CD4-positive, alpha-beta memory T cell (primary cell): Measurements from ENCODE around the gene IRAK2. TPM values are rescaled to one million over a fixed set of nuclear protein-coding genes. Genes with fewer than 3 reads are reported as not detected.

Experiments
- CTCF ChIA-PET: fragments of 350-600 bp; sonication (Branson Sonifier 250); formaldehyde crosslinking; loops from one replicate; lab custom pipeline; 2021; ENCODE audit warnings: inconsistent platforms; ENCODE audit not compliant: partially characterized antibody; lab: Charles Lee
- POLR2A ChIA-PET: fragments of 350-600 bp; sonication (Branson Sonifier 250); formaldehyde crosslinking; loops from one replicate; lab custom pipeline; 2021; ENCODE audit not compliant: partially characterized antibody; lab: Charles Lee
- DNase-seq, 5 donors: peaks; one replicate each; pipeline versions ENCODE4 v3.0.0 to v3.0.0-alpha.2; 2020 to 2022; ENCODE audit warnings: mixed read lengths in 1 of 5
- H3K27ac ChIP-seq: one replicate; pipeline ENCODE4 v1.7.0; 2013; ENCODE audit warnings: low read depth, low read length
- H3K27me3 ChIP-seq: 2 replicates; pipeline ENCODE4 v1.7.0; 2013; ENCODE audit warnings: mild to moderate bottlenecking, low read length, moderate library complexity; ENCODE audit not compliant: insufficient read depth
- H3K36me3 ChIP-seq: 2 replicates; pipeline ENCODE4 v1.7.0; 2013; ENCODE audit warnings: mild to moderate bottlenecking, low read length, moderate library complexity; ENCODE audit not compliant: insufficient read depth
- H3K4me1 ChIP-seq: 2 replicates; pipeline ENCODE4 v1.7.0; 2013; ENCODE audit warnings: mild to moderate bottlenecking, low read length, moderate library complexity; ENCODE audit not compliant: insufficient read depth
- H3K4me3 ChIP-seq, 2 donors: one replicate each; pipeline ENCODE4 v1.7.0; 2013; ENCODE audit warnings: low read length in 2 of 2, mild to moderate bottlenecking in 1 of 2
- H3K9me3 ChIP-seq, 2 donors: one replicate each; pipeline ENCODE4 v1.7.0; 2013; ENCODE audit warnings: low read length in 2 of 2, control low read depth in 1 of 2; ENCODE audit not compliant: control insufficient read depth in 1 of 2
- H3K27ac Mint-ChIP-seq, 7 donors: one replicate each; pipeline ENCODE4 v1.8.0; 2020 to 2021; ENCODE audit warnings: mixed read lengths in 7 of 7, mild to moderate bottlenecking in 6 of 7, inconsistent platforms in 3 of 7, moderate library complexity in 3 of 7
- H3K27me3 Mint-ChIP-seq, 2 donors: one replicate each; pipeline ENCODE4 v1.8.0; 2020 to 2021; ENCODE audit warnings: mixed read lengths in 2 of 2
- H3K36me3 Mint-ChIP-seq, 2 donors: one replicate each; pipeline ENCODE4 v1.8.0; 2020 to 2021; ENCODE audit warnings: mixed read lengths in 2 of 2, inconsistent platforms in 1 of 2, mild to moderate bottlenecking in 1 of 2
- H3K4me1 Mint-ChIP-seq, 4 donors: one replicate each; pipeline ENCODE4 v1.8.0; 2020 to 2021; ENCODE audit warnings: mixed read lengths in 4 of 4, mild to moderate bottlenecking in 1 of 4
- H3K4me3 Mint-ChIP-seq, 8 donors: one replicate each; pipeline ENCODE4 v1.8.0; 2020 to 2021; ENCODE audit warnings: mixed read lengths in 8 of 8, mild to moderate bottlenecking in 7 of 8, moderate library complexity in 6 of 8, inconsistent platforms in 3 of 8
- H3K9me3 Mint-ChIP-seq, 8 donors: one replicate each; pipeline ENCODE4 v1.8.0; 2020 to 2021; ENCODE audit warnings: mixed read lengths in 8 of 8, mild to moderate bottlenecking in 5 of 8, inconsistent platforms in 3 of 8, moderate library complexity in 1 of 8
- intact Hi-C: fragments of 100-400 bp; cut with micrococcal nuclease; formaldehyde crosslinking; loops from one replicate; pipeline ENCODE4 v1.15.1; 2023
- polyA plus RNA-seq, 2 donors: library from polyadenylated mRNA; unstranded; fragments of 300-500 nt; fragmentation: Illumina TruSeq; gene quantifications; one replicate each; pipeline ENCODE4 v1.2.3, GENCODE V29; 2021
- total RNA-seq, 2 experiments: library from RNA; stranded (reverse); gene quantifications; one replicate each; pipeline ENCODE4 v1.2.3, GENCODE V29; 2021

Gene IRAK2
- total and polyA plus RNA-seq, 4 experiments from 2014 or later, result 4.4 to 5.8 (median 5.1) TPM

- peak overlapping the region in 1 of 2 donors; percentile 99 for H3K4me3 ChIP-seq
- ChIA-PET CTCF (interaction anchor here (0.7 to 9.8 kb wide), 7 partner anchors 9 to 83 kb away, joined by 3 to 67 read pairs (median 3); no protein-coding TSS in a partner anchor), POLR2A (interaction anchor here (0.6 to 3.1 kb wide), 22 partner anchors 9 to 455 kb away, joined by 3 to 62 read pairs (median 5); partner anchors contain the start of genes ARPC4, CRELD1, IRAK2 and SEC13)
- Mint-ChIP-seq H3K36me3 (peaks cover 25 to 35% of the 10 kb centered on the region in 2 donors), H3K9me3 (peaks cover 0 to 19% (median 10%) of the 10 kb centered on the region in 8 donors), H3K27me3 (no peaks in the 10 kb centered on the region), H3K4me1 (peaks cover 38 to 66% (median 54%) of the 10 kb centered on the region in 4 donors), H3K4me3 (peak overlapping the region; percentile 75 to 98 (median 88)), H3K27ac (peak overlapping the region; percentile 92 to 98 (median 96))
- DNase-seq, result no peak
- peak overlapping the region; percentile 78 for H3K27ac ChIP-seq
- H3K4me1 ChIP-seq, result peaks cover 49% of the 10 kb centered on the region
- H3K27me3 ChIP-seq, result no peaks in the 10 kb centered on the region
- H3K9me3 ChIP-seq, result no peaks in the 10 kb centered on the region
- no peaks in the 10 kb centered on the region for H3K36me3 ChIP-seq
- intact Hi-C loops, result loop anchor here (1.0 to 2.0 kb wide), 7 partner anchors 17 to 516 kb away; partner anchors contain the start of genes BRK1, BRPF1, SEC13 and VHL
These were observed 83.0 kb downstream of the IRAK2 start for GRCh38 chr3:10247679-10248183.

GRCh38 chr3:10248184-10248983 lies 83.7 kb downstream of the IRAK2 start, which contains the start of gene TATDN2:
Gene TATDN2, plus strand, starts transcription at chr3:10248459. Its CDS starts 742 bp downstream, at chr3:10249201.
- peaks cover 29 to 41% of the 10 kb centered on the region in 2 donors for H3K36me3 Mint-ChIP-seq
- H3K27me3 ChIP-seq, result no peaks in the 10 kb centered on the region
- ChIA-PET CTCF (interaction anchor here (0.7 to 9.8 kb wide), 6 partner anchors 9 to 82 kb away, joined by 3 to 67 read pairs (median 3); no protein-coding TSS in a partner anchor), POLR2A (interaction anchor here (0.6 to 3.1 kb wide), 23 partner anchors 10 to 456 kb away, joined by 3 to 62 read pairs (median 5); partner anchors contain the start of genes ARPC4, CRELD1, IRAK2 and SEC13)
- peak within 1 kb of the TSS; percentile 97 to 99 (median 99) for H3K4me3 Mint-ChIP-seq
- H3K27ac ChIP-seq, result peak within 1 kb of the TSS; percentile 78
- H3K27ac Mint-ChIP-seq, result peak within 1 kb of the TSS; percentile 95 to 98 (median 97)
- H3K4me1 Mint-ChIP-seq, result peaks cover 35 to 65% (median 54%) of the 10 kb centered on the region in 4 donors
- DNase-seq, result peak; percentile 89 to 93 (median 92)
- intact Hi-C loops, result loop anchor here (1.0 to 2.0 kb wide), 7 partner anchors 16 to 517 kb away; partner anchors contain the start of genes BRK1, BRPF1, SEC13 and VHL
- H3K9me3 ChIP-seq, result no peaks in the 10 kb centered on the region
- peaks cover 49% of the 10 kb centered on the region for H3K4me1 ChIP-seq
- peaks cover 0 to 19% (median 10%) of the 10 kb centered on the region in 8 donors for H3K9me3 Mint-ChIP-seq
- H3K27me3 Mint-ChIP-seq, result no peaks in the 10 kb centered on the region
- H3K4me3 ChIP-seq, result peak within 1 kb of the TSS; percentile 23 to 99
- peaks cover 4% of the 10 kb centered on the region for H3K36me3 ChIP-seq

- Mint-ChIP-seq H3K9me3 (peaks cover 0 to 19% (median 10%) of the 10 kb centered on the region in 8 donors), H3K27ac (peak overlapping the region; percentile 95 to 98 (median 97)), H3K4me3 (peak overlapping the region; percentile 97 to 99 (median 99)), H3K27me3 (no peaks in the 10 kb centered on the region), H3K36me3 (peaks cover 36 to 48% of the 10 kb centered on the region in 2 donors), H3K4me1 (peaks cover 38 to 66% (median 55%) of the 10 kb centered on the region in 4 donors)
- peak overlapping the region; percentile 78 for H3K27ac ChIP-seq
- peak; percentile 33 to 79 (median 44) for DNase-seq
- POLR2A ChIA-PET, result interaction anchor here (0.6 to 3.1 kb wide), 16 partner anchors 11 to 457 kb away, joined by 3 to 62 read pairs (median 4); partner anchors contain the start of genes ARPC4, CRELD1, IRAK2 and TADA3
- CTCF ChIA-PET, result interaction anchor here (0.9 to 9.8 kb wide), 3 partner anchors 14 to 136 kb away, joined by 3 to 67 read pairs (median 5); no protein-coding TSS in a partner anchor
- H3K27me3 ChIP-seq, result no peaks in the 10 kb centered on the region
- H3K9me3 ChIP-seq, result no peaks in the 10 kb centered on the region
- peaks cover 51% of the 10 kb centered on the region for H3K4me1 ChIP-seq
- H3K4me3 ChIP-seq, result peak overlapping the region; percentile 23 to 99
- intact Hi-C loops, result loop anchor here (1.0 to 2.0 kb wide), 7 partner anchors 15 to 518 kb away; partner anchors contain the start of genes BRK1, BRPF1, SEC13 and VHL
- H3K36me3 ChIP-seq, result peaks cover 10% of the 10 kb centered on the region
These were observed 84.4 kb downstream of the IRAK2 start for GRCh38 chr3:10248984-10249748.

GRCh38 chr3:10249833-10250232 lies 85.1 kb downstream of the IRAK2 start:
- no peaks in the 10 kb centered on the region for H3K27me3 Mint-ChIP-seq
- H3K9me3 Mint-ChIP-seq, result peaks cover 0 to 19% (median 9%) of the 10 kb centered on the region in 8 donors
- Histone ChIP-seq H3K36me3 (peaks cover 15% of the 10 kb centered on the region), H3K4me3 (peak overlapping the region; percentile 23 to 99), H3K4me1 (peaks cover 55% of the 10 kb centered on the region), H3K9me3 (no peaks in the 10 kb centered on the region), H3K27ac (peak overlapping the region; percentile 78), H3K27me3 (no peaks in the 10 kb centered on the region)
- H3K4me3 Mint-ChIP-seq, result peak overlapping the region; percentile 97 to 99 (median 99)
- CTCF ChIA-PET, result interaction anchor here (0.9 to 9.8 kb wide), 3 partner anchors 13 to 137 kb away, joined by 3 to 67 read pairs (median 5); no protein-coding TSS in a partner anchor
- no peak for DNase-seq
- peaks cover 36 to 54% of the 10 kb centered on the region in 2 donors for H3K36me3 Mint-ChIP-seq
- H3K27ac Mint-ChIP-seq, result peak overlapping the region; percentile 95 to 98 (median 97)
- intact Hi-C loops, result loop anchor here (2.0 kb wide), 3 partner anchors 37 to 109 kb away; partner anchors contain the start of gene VHL
- peaks cover 43 to 73% (median 61%) of the 10 kb centered on the region in 4 donors for H3K4me1 Mint-ChIP-seq
- POLR2A ChIA-PET, result interaction anchor here (0.6 to 3.1 kb wide), 7 partner anchors 13 to 317 kb away, joined by 3 to 62 read pairs (median 4); partner anchors contain the start of gene VHL

- no peak overlapping the region for H3K4me3 ChIP-seq
- H3K4me1 ChIP-seq, result peaks cover 66% of the 10 kb centered on the region
- H3K27me3 ChIP-seq, result no peaks in the 10 kb centered on the region
- H3K36me3 ChIP-seq, result peaks cover 15% of the 10 kb centered on the region
- Mint-ChIP-seq H3K27ac (peak overlapping the region; percentile 89 to 98 (median 97)), H3K9me3 (peaks cover 0 to 11% (median 3%) of the 10 kb centered on the region in 8 donors), H3K27me3 (no peaks in the 10 kb centered on the region), H3K36me3 (peaks cover 37 to 63% of the 10 kb centered on the region in 2 donors), H3K4me3 (peak overlapping the region; percentile 97 to 99 (median 99)), H3K4me1 (peaks cover 50 to 85% (median 69%) of the 10 kb centered on the region in 4 donors)
- ChIA-PET CTCF (interaction anchor here (9.8 kb wide), 1 partner anchor 12 kb away, joined by 67 read pairs; no protein-coding TSS in a partner anchor), POLR2A (interaction anchor here (1.1 to 1.3 kb wide), 3 partner anchors 10 to 28 kb away, joined by 3 to 5 read pairs (median 4); no protein-coding TSS in a partner anchor)
- peak overlapping the region; percentile 78 for H3K27ac ChIP-seq
- H3K9me3 ChIP-seq, result no peaks in the 10 kb centered on the region
- intact Hi-C loops, result no loop called here
- DNase-seq, result no peak
These were observed 86.3 kb downstream of the IRAK2 start for GRCh38 chr3:10251006-10251405.
